ENCODE measurements around the gene SLC51B. TPM values are rescaled to one million over a fixed set of nuclear protein-coding genes. Genes with fewer than 3 reads are reported as not detected.

Gene SLC51B
- polyA plus RNA-seq, 1 of the 3 experiments (the other 2 are of a cell fraction): not detected

DNA sequence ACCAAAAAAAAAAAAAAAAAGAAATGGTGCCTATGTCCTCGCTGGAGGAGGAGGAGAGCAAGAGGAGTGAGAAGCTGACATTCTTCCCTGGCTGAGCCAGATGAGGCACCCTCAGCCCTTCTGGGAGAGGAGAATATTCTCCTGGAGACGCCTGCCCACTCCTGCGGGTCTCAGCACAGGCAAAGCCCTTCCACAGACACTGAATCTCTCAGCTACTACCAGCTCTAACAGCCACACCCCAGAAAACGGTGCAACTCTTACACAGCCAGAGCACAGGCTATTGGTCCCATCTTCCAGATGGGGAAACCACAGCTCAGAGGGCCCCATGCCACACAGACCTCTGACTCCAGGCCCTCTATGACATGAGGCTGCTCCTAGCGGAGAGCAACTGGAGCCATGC is 16.9 kb downstream of the SLC51B start:
- H3K9ac ChIP-seq: no peak overlapping the region
- peaks cover 6% of the 10 kb centered on the region; the same call in 1 of the 2 replicates for H3K27me3 ChIP-seq (ENCODE audit: insufficient read depth)
- H3K4me3 ChIP-seq (ENCODE audit: low read depth in 2 of 2, low read length in 1 of 2): no peak overlapping the region
- WGBS (ENCODE audit: low lambda C conversion rate): 79% methylated on average over 4 of the region's 5 CpGs
- H3K4me1 ChIP-seq (ENCODE audit: control insufficient read depth in 1 of 2, insufficient read depth in 2 of 2, low read depth in 1 of 2, low read length in 1 of 2): no peaks in the 10 kb centered on the region
- no peak overlapping the region for H3K4me2 ChIP-seq
- ChIA-PET POLR2A (no interaction called here), CTCF (interaction anchor here (1.1 to 9.5 kb wide), 4 partner anchors 8 to 236 kb away, joined by 4 to 88 read pairs (median 8); no protein-coding TSS in a partner anchor)
- no peaks in the 10 kb centered on the region for H3K9me3 ChIP-seq
- H3K79me2 ChIP-seq (ENCODE audit: insufficient read depth): no peaks in the 10 kb centered on the region
- no peaks in the 10 kb centered on the region for H3K36me3 ChIP-seq (replicated peaks in 1 of 2; ENCODE audit: control insufficient read depth in 1 of 2, insufficient read depth in 2 of 2, low read length in 1 of 2)
- no peaks in the 10 kb centered on the region for H4K20me1 ChIP-seq (ENCODE audit: insufficient read depth)
- TF ChIP-seq, protein P1, sequence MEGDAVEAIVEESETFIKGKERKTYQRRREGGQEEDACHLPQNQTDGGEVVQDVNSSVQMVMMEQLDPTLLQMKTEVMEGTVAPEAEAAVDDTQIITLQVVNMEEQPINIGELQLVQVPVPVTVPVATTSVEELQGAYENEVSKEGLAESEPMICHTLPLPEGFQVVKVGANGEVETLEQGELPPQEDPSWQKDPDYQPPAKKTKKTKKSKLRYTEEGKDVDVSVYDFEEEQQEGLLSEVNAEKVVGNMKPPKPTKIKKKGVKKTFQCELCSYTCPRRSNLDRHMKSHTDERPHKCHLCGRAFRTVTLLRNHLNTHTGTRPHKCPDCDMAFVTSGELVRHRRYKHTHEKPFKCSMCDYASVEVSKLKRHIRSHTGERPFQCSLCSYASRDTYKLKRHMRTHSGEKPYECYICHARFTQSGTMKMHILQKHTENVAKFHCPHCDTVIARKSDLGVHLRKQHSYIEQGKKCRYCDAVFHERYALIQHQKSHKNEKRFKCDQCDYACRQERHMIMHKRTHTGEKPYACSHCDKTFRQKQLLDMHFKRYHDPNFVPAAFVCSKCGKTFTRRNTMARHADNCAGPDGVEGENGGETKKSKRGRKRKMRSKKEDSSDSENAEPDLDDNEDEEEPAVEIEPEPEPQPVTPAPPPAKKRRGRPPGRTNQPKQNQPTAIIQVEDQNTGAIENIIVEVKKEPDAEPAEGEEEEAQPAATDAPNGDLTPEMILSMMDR (IDR thresholded peaks at IDR 0.05): no peak
- TF ChIP-seq YY1 (IDR thresholded peaks at IDR 0.05; ENCODE audit: low read depth) (no peak), NRF1 (IDR thresholded peaks at IDR 0.05; ENCODE audit: low read depth, low read length) (no peak), GATA2 (CRISPR knock-in tag; IDR thresholded peaks at IDR 0.05) (no peak), GABPA (IDR thresholded peaks at IDR 0.05; ENCODE audit: low read depth) (no peak), POLR2AphosphoS5 (IDR thresholded peaks at IDR 0.05; ENCODE audit: low read depth, low read length) (no peak), FOSL2 (IDR thresholded peaks at IDR 0.05; ENCODE audit: borderline replicate concordance, low read depth) (no peak), SIN3A (IDR thresholded peaks at IDR 0.05; ENCODE audit: borderline replicate concordance, low read depth, low read length) (no peak), NFIC (IDR thresholded peaks at IDR 0.05; ENCODE audit: borderline replicate concordance) (no peak), TEAD4 (IDR thresholded peaks at IDR 0.05; ENCODE audit: borderline replicate concordance, insufficient read depth) (no peak), EP300 (IDR thresholded peaks at IDR 0.05; ENCODE audit: borderline replicate concordance in 1 of 2, low read depth in 1 of 2, low read length in 1 of 2) (no peak), RCOR1 (IDR thresholded peaks at IDR 0.05; ENCODE audit: low read length) (no peak), MEF2A (IDR thresholded peaks at IDR 0.05; ENCODE audit: borderline replicate concordance, low read depth) (no peak), TAF1 (IDR thresholded peaks at IDR 0.05; ENCODE audit: borderline replicate concordance, low read depth, low read length) (no peak)
- TF ChIP-seq, protein P2, sequence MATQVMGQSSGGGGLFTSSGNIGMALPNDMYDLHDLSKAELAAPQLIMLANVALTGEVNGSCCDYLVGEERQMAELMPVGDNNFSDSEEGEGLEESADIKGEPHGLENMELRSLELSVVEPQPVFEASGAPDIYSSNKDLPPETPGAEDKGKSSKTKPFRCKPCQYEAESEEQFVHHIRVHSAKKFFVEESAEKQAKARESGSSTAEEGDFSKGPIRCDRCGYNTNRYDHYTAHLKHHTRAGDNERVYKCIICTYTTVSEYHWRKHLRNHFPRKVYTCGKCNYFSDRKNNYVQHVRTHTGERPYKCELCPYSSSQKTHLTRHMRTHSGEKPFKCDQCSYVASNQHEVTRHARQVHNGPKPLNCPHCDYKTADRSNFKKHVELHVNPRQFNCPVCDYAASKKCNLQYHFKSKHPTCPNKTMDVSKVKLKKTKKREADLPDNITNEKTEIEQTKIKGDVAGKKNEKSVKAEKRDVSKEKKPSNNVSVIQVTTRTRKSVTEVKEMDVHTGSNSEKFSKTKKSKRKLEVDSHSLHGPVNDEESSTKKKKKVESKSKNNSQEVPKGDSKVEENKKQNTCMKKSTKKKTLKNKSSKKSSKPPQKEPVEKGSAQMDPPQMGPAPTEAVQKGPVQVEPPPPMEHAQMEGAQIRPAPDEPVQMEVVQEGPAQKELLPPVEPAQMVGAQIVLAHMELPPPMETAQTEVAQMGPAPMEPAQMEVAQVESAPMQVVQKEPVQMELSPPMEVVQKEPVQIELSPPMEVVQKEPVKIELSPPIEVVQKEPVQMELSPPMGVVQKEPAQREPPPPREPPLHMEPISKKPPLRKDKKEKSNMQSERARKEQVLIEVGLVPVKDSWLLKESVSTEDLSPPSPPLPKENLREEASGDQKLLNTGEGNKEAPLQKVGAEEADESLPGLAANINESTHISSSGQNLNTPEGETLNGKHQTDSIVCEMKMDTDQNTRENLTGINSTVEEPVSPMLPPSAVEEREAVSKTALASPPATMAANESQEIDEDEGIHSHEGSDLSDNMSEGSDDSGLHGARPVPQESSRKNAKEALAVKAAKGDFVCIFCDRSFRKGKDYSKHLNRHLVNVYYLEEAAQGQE (IDR thresholded peaks at IDR 0.05; ENCODE audit: low read depth, low read length): no peak
- TF ChIP-seq, protein P3, sequence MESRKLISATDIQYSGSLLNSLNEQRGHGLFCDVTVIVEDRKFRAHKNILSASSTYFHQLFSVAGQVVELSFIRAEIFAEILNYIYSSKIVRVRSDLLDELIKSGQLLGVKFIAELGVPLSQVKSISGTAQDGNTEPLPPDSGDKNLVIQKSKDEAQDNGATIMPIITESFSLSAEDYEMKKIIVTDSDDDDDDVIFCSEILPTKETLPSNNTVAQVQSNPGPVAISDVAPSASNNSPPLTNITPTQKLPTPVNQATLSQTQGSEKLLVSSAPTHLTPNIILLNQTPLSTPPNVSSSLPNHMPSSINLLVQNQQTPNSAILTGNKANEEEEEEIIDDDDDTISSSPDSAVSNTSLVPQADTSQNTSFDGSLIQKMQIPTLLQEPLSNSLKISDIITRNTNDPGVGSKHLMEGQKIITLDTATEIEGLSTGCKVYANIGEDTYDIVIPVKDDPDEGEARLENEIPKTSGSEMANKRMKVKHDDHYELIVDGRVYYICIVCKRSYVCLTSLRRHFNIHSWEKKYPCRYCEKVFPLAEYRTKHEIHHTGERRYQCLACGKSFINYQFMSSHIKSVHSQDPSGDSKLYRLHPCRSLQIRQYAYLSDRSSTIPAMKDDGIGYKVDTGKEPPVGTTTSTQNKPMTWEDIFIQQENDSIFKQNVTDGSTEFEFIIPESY (IDR thresholded peaks at IDR 0.05; ENCODE audit: borderline replicate concordance, low read depth): no peak
- TF ChIP-seq, protein P4, sequence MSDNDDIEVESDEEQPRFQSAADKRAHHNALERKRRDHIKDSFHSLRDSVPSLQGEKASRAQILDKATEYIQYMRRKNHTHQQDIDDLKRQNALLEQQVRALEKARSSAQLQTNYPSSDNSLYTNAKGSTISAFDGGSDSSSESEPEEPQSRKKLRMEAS (IDR thresholded peaks at IDR 0.05; ENCODE audit: low read depth): no peak
- TF ChIP-seq, protein P5, sequence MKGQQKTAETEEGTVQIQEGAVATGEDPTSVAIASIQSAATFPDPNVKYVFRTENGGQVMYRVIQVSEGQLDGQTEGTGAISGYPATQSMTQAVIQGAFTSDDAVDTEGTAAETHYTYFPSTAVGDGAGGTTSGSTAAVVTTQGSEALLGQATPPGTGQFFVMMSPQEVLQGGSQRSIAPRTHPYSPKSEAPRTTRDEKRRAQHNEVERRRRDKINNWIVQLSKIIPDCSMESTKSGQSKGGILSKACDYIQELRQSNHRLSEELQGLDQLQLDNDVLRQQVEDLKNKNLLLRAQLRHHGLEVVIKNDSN (IDR thresholded peaks at IDR 0.05; ENCODE audit: borderline replicate concordance, low read depth): no peak
- no peak overlapping the region for H3K27ac ChIP-seq (ENCODE audit: low read depth in 2 of 2, low read length in 1 of 2)
- H2AFZ ChIP-seq (ENCODE audit: low read depth): no peak overlapping the region
- H3F3A ChIP-seq (replicated peaks; ENCODE audit: insufficient read depth): peaks cover 4% of the 10 kb centered on the region
- no peaks in the 10 kb centered on the region for H3K9me2 ChIP-seq
- DNase-seq: no peak

Measured in SK-N-SH (cell line).